ENCODE data around the gene LHX1.

The LHX1 gene

GRCh38 chr17:36922175-36922574 lies 15.1 kb upstream of the LHX1 start:
- DNase-seq, result no peak

- DNase-seq, result no peak
Observed at GRCh38 chr17:36923814-36924221, 13.5 kb upstream of the LHX1 start.

- DNase-seq, result no peak
Observed at GRCh38 chr17:36926226-36926625, 11.0 kb upstream of the LHX1 start.

GRCh38 chr17:36926701-36927100 lies 10.6 kb upstream of the LHX1 start:
- no peak for DNase-seq

GRCh38 chr17:36928471-36929345 lies 8.6 kb upstream of the LHX1 start:
- no peak for DNase-seq

- no peak for DNase-seq
Observed at GRCh38 chr17:36929851-36930582, 7.3 kb upstream of the LHX1 start.

- DNase-seq, result no peak
Observed at GRCh38 chr17:36930583-36930900, 6.7 kb upstream of the LHX1 start.

- DNase-seq, result no peak
Observed at GRCh38 chr17:36931096-36931696, 6.1 kb upstream of the LHX1 start.

GRCh38 chr17:36931697-36932382 lies 5.4 kb upstream of the LHX1 start:
- DNase-seq, result no peak

- DNase-seq, result no peak
Observed at GRCh38 chr17:36932383-36932693, 4.9 kb upstream of the LHX1 start.

- DNase-seq, result no peak
Observed at GRCh38 chr17:36932694-36933511, 4.4 kb upstream of the LHX1 start.

GRCh38 chr17:36933512-36934143 lies 3.6 kb upstream of the LHX1 start:
- no peak for DNase-seq

GRCh38 chr17:36934144-36934691 lies 3.1 kb upstream of the LHX1 start:
- no peak for DNase-seq

GRCh38 chr17:36934692-36935630 lies 2.3 kb upstream of the LHX1 start:
- DNase-seq, result no peak

- DNase-seq, result no peak
Observed at GRCh38 chr17:36935671-36936454, 1.4 kb upstream of the LHX1 start.

GRCh38 chr17:36936455-36937000 lies 747 bp upstream of the LHX1 start:
- DNase-seq, result no peak

GRCh38 chr17:36937959-36938565 lies 787 bp downstream of the LHX1 start:
- no peak for DNase-seq

GRCh38 chr17:36938566-36939051 lies 1.3 kb downstream of the LHX1 start:
- DNase-seq, result no peak
